ENCODE data around the gene PACSIN3. TPM values are rescaled to one million over a fixed set of nuclear protein-coding genes. Genes with fewer than 3 reads are reported as not detected.

The PACSIN3 gene
- total RNA-seq, 1 donor from 2014 or later, result 69.4 TPM

DNA sequence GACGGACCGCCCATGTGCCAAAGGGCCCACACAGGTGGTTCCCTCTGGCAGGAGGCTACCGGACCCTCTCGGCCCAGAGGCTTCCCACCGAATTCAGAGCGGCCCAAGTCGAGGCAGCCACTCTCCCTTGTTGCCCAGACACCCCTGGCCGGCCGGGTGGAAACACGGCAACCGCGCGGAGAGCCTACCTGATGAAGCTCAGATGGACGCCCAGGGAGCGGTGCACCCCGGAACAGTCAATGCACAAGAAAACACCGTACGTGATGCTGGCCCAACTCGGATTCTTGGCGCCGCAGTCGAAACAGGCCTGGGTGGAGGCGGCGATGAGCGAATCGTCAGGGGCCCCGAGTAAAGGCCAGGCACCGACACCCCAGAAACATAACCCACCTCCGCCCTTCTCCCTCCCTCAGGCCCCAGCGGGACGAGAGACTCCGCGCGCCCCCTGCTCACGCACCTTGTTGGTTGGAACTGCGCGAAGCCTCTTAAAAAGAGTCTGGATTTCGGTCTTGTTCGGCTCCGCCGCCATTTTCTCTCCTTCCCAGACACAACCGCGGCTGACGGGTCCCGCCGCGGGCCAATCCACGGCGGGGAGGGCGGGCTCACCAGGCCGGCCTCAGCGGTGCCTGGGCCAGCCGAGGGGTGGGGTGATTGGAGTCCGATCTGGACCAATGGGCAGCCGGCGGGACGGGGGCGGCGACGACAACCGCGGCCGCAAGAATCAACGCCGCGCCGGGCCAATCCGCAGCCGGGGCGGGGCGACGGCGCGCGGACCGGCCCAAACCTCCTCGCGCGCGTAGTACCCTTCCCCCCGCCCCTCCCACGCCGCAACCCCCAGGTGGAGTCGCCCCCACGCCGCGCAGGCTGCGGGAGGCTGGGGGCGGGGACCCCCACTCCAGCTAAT, 9.7 kb downstream of the PACSIN3 start, which contains the start of gene ARFGAP2:
Gene ARFGAP2 (minus strand): TSS at position 552 of the 901 bp plus-strand sequence. CDS start 26 bp downstream, at position 526.
- peaks cover 16% of the 10 kb centered on the region for H3K36me3 Mint-ChIP-seq (ENCODE audit: low read depth)
- H3K27me3 Mint-ChIP-seq (ENCODE audit: low read depth), result no peaks in the 10 kb centered on the region
- TF ChIP-seq, protein P1, sequence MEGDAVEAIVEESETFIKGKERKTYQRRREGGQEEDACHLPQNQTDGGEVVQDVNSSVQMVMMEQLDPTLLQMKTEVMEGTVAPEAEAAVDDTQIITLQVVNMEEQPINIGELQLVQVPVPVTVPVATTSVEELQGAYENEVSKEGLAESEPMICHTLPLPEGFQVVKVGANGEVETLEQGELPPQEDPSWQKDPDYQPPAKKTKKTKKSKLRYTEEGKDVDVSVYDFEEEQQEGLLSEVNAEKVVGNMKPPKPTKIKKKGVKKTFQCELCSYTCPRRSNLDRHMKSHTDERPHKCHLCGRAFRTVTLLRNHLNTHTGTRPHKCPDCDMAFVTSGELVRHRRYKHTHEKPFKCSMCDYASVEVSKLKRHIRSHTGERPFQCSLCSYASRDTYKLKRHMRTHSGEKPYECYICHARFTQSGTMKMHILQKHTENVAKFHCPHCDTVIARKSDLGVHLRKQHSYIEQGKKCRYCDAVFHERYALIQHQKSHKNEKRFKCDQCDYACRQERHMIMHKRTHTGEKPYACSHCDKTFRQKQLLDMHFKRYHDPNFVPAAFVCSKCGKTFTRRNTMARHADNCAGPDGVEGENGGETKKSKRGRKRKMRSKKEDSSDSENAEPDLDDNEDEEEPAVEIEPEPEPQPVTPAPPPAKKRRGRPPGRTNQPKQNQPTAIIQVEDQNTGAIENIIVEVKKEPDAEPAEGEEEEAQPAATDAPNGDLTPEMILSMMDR (IDR thresholded peaks at IDR 0.05), result no peak
- H3K9me3 Mint-ChIP-seq (ENCODE audit: low read depth), result no peaks in the 10 kb centered on the region
- peak; percentile 98 for DNase-seq (ENCODE audit: low spot score)
- peak within 1 kb of the TSS; percentile 96 for H3K4me3 Mint-ChIP-seq (ENCODE audit: unreplicated experiment)
- H3K27ac Mint-ChIP-seq (ENCODE audit: unreplicated experiment), result peak within 1 kb of the TSS; percentile 100
- H3K4me1 Mint-ChIP-seq (ENCODE audit: low read depth), result peaks cover 26% of the 10 kb centered on the region

DNA sequence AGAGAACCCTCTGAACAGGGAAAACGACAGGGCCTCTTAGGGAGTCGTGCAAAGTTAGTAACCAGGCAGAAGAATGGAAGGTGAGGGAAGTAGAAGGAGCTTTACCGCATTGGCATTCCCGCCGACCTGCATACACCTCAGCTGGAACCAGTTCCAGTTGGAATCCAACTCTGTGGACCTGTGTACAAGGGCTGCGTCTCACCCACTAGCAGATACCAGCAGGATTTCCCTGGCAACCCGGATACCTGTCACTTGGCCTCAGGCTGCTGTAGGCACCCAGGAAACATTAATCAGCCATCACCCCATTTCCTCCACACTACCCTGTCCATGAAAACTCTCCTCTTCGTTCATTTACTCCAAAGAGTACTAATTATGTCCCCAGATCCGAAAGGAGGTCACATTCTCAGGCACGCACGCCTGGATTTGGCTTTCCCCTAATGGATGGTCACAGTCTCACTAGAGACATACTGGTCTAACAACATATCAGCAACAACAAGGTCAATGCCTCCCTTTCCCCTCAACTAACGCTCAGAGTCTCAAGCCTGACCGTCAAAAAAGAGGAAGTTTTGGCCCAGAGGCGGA, 10.4 kb downstream of the PACSIN3 start:
- no peaks in the 10 kb centered on the region for H3K9me3 Mint-ChIP-seq (ENCODE audit: low read depth)
- TF ChIP-seq, protein P1 (IDR thresholded peaks at IDR 0.05), result no peak
- no peak for DNase-seq (ENCODE audit: low spot score)
- peaks cover 26% of the 10 kb centered on the region for H3K4me1 Mint-ChIP-seq (ENCODE audit: low read depth)
- no peaks in the 10 kb centered on the region for H3K27me3 Mint-ChIP-seq (ENCODE audit: low read depth)
- peak overlapping the region; percentile 96 for H3K4me3 Mint-ChIP-seq (ENCODE audit: unreplicated experiment)
- H3K27ac Mint-ChIP-seq (ENCODE audit: unreplicated experiment), result peak overlapping the region; percentile 100
- H3K36me3 Mint-ChIP-seq (ENCODE audit: low read depth), result peaks cover 20% of the 10 kb centered on the region

DNA sequence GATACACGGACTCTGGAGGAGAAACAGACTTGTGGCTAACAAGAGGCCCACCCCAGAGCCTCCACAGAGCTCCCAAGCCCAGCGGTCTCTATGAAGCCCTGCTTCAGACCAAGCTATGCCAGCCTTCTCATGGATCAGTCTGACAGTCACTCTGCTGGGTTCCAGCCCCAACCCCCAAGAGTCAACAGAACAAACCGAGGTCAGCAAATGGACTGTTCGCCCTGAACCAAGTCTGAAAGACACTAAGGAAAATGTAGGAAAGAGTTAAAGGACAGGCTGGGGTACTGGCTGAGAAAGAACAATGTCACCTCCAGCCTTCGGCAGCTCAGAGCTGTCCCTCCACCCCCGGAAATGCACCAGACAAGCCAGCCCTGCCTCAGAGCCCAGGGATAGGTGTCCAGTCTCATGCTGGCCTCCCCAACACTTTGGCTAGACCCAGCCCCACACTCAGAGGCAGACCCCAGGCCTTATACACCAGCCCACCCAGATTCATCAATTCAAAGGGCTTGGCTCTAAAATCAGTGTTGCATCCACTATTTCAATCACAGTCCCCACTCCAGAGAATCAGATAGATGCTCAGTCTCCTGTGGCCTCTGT, 13.4 kb downstream of the PACSIN3 start:
- Mint-ChIP-seq H3K4me3 (ENCODE audit: unreplicated experiment) (no peak overlapping the region), H3K36me3 (ENCODE audit: low read depth) (peaks cover 18% of the 10 kb centered on the region)

DNA sequence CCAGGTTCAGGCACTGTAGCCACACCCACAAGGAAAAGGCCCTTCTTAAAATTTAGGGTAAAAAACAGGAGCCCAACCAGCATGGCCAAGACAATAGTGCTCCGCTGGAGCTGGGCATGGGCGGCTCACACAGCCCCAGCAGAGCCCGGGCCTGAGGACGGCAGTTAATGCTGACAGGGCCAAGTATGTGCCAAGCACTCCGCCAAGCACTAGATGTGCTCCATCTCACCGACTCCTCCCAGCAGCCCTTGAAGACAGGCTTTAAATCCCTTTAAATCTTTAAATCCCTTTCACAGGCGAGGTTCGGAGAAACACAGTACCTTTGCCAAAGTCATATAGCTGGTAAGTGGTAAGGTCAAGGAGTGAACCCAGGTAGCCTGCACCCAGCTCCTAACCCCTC, 14.4 kb downstream of the PACSIN3 start:
- H3K27me3 Mint-ChIP-seq (ENCODE audit: low read depth), result no peaks in the 10 kb centered on the region
- no peaks in the 10 kb centered on the region for H3K9me3 Mint-ChIP-seq (ENCODE audit: low read depth)
- H3K27ac Mint-ChIP-seq (ENCODE audit: unreplicated experiment), result no peak overlapping the region
- TF ChIP-seq, protein P1 (IDR thresholded peaks at IDR 0.05), result no peak
- peaks cover 20% of the 10 kb centered on the region for H3K36me3 Mint-ChIP-seq (ENCODE audit: low read depth)
- H3K4me1 Mint-ChIP-seq (ENCODE audit: low read depth), result peaks cover 13% of the 10 kb centered on the region
- no peak for DNase-seq (ENCODE audit: low spot score)
- H3K4me3 Mint-ChIP-seq (ENCODE audit: unreplicated experiment), result no peak overlapping the region

More for the DNA sequence above, 13.4 kb downstream of the PACSIN3 start:
- TF ChIP-seq, protein P1 (IDR thresholded peaks at IDR 0.05), result no peak
- Mint-ChIP-seq H3K4me1 (ENCODE audit: low read depth) (peaks cover 21% of the 10 kb centered on the region), H3K27ac (ENCODE audit: unreplicated experiment) (peak overlapping the region; percentile 47), H3K9me3 (ENCODE audit: low read depth) (no peaks in the 10 kb centered on the region), H3K27me3 (ENCODE audit: low read depth) (no peaks in the 10 kb centered on the region)
- no peak for DNase-seq (ENCODE audit: low spot score)
